ENCODE results near the gene PDE9A. TPM values are rescaled to one million over a fixed set of nuclear protein-coding genes. Genes with fewer than 3 reads are reported as not detected.

The PDE9A gene
- total and polyA plus RNA-seq, 2 donors (not counting 1 experiment from before 2014, with no cell fraction given): 0.34 to 5.8 TPM

DNA sequence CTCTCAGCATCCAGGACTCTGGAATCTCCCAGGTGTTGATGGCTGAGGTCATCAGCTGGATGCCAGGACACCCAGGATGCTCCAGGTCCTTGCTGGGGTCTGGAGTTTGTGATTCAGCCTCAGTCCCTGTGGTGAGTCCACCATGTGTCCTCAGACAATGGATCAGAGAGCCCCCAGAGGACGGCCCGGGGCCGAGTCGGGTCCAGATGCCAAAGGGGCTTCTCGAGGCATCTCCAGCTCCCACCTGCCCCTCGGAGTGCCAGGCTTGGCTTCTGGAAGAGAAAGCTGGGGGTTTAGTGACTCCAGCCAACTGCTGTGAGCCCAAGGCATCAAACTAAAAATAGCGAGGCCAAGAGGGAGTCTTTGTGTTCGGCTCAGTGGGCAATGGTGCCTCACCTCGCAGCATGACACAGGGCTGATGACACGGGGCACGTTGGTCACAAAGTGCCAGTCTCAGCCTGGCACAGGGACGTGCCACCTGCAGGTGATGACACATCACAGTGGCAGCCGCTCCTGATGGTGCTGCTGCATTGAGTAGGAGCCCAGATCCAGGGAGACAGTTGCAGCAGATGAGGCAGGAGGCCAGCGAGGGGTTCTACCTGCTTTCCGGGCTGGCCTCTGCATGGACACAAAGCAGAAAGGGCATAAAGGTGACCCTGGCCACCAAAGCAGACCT lies 10.6 kb downstream of the PDE9A start:
- 92% methylated on average over 15 of the region's 15 CpGs for WGBS (ENCODE audit: insufficient coverage)
- DNase-seq (no peak), ATAC-seq (ENCODE audit: low read depth) (no peak)
- Mint-ChIP-seq H3K4me3 (no peak overlapping the region), H3K9me3 (ENCODE audit: insufficient read depth) (no peaks in the 10 kb centered on the region), H3K4me1 (peaks cover 19% of the 10 kb centered on the region), H3K27me3 (peaks cover 12% of the 10 kb centered on the region), H3K27ac (no peak overlapping the region)
- Histone ChIP-seq H3K27me3 (replicated peaks in 1 of 4; ENCODE audit: control extremely low read depth in 1 of 4, control insufficient read depth in 3 of 4, insufficient read depth in 4 of 4, low read length in 3 of 4) (peaks cover 0 to 12% (median 3%) of the 10 kb centered on the region in 4 experiments), H3K9ac (ENCODE audit: low read length) (no peak overlapping the region), H3K79me2 (ENCODE audit: control insufficient read depth, insufficient read depth, low read length) (no peaks in the 10 kb centered on the region), H4K20me1 (ENCODE audit: control insufficient read depth, insufficient read depth, low read length, poor library complexity, severe bottlenecking) (no peaks in the 10 kb centered on the region), H2AFZ (ENCODE audit: insufficient read depth, low read depth, low read length, poor library complexity, severe bottlenecking) (no peak overlapping the region), H3K36me3 (replicated peaks in 1 of 2; ENCODE audit: control extremely low read depth in 1 of 2, control insufficient read depth in 1 of 2, extremely low read depth in 1 of 2, insufficient read depth in 2 of 2, low read length in 1 of 2) (no peaks in the 10 kb centered on the region), H3K4me2 (replicated peaks; ENCODE audit: low read depth, low read length, poor library complexity, severe bottlenecking) (no peak overlapping the region), H3K27ac (ENCODE audit: low read length in 2 of 2) (no peak overlapping the region), H3K4me3 (ENCODE audit: control extremely low read depth in 1 of 5, extremely low read depth in 1 of 5, insufficient read depth in 1 of 5, low read depth in 2 of 5, low read length in 4 of 5) (no peak overlapping the region), H3K4me1 (ENCODE audit: control insufficient read depth in 2 of 2, insufficient read depth in 2 of 2, low read length in 2 of 2) (peaks cover 13 to 21% of the 10 kb centered on the region in 2 donors), H3K9me3 (ENCODE audit: control extremely low read depth in 1 of 3, control insufficient read depth in 2 of 3, insufficient read depth in 1 of 3, low read length in 2 of 3) (peaks cover 0 to 13% (median 0%) of the 10 kb centered on the region in 3 donors)
- CTCF ChIA-PET: no interaction called here
- intact Hi-C loops (cut with micrococcal nuclease): no loop called here
- POLR2A ChIA-PET: no interaction called here
- TF ChIP-seq, protein P1, sequence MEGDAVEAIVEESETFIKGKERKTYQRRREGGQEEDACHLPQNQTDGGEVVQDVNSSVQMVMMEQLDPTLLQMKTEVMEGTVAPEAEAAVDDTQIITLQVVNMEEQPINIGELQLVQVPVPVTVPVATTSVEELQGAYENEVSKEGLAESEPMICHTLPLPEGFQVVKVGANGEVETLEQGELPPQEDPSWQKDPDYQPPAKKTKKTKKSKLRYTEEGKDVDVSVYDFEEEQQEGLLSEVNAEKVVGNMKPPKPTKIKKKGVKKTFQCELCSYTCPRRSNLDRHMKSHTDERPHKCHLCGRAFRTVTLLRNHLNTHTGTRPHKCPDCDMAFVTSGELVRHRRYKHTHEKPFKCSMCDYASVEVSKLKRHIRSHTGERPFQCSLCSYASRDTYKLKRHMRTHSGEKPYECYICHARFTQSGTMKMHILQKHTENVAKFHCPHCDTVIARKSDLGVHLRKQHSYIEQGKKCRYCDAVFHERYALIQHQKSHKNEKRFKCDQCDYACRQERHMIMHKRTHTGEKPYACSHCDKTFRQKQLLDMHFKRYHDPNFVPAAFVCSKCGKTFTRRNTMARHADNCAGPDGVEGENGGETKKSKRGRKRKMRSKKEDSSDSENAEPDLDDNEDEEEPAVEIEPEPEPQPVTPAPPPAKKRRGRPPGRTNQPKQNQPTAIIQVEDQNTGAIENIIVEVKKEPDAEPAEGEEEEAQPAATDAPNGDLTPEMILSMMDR (IDR thresholded peaks at IDR 0.05): no peak
- TF ChIP-seq EZH2 (IDR thresholded peaks at IDR 0.05; ENCODE audit: borderline replicate concordance, insufficient read depth, low read depth, low read length, poor library complexity, severe bottlenecking): no peak

DNA sequence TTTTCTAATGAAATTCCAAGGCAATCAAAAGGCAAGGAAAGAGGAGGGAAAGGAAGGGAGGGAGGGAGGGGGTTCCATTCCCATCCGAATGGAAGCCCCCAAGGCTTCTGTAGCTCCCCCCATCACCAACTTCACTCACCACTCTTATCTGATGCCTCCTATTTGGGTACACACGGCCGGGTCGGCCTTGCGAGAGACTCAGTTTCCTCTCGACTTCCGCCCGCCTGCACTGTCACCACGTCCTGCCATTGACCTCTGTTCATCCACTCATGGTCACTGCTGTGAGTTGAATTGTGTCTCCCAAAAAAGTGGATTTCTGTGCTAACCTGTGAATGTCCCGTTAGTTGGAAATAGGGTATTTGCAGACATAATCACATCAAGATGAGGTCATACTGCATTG lies 11.2 kb downstream of the PDE9A start:
- no peaks in the 10 kb centered on the region for H4K20me1 ChIP-seq (ENCODE audit: control insufficient read depth, insufficient read depth, low read length, poor library complexity, severe bottlenecking)
- Mint-ChIP-seq H3K27me3 (peaks cover 8% of the 10 kb centered on the region), H3K4me1 (peaks cover 15% of the 10 kb centered on the region), H3K4me3 (no peak overlapping the region), H3K27ac (no peak overlapping the region), H3K9me3 (ENCODE audit: insufficient read depth) (no peaks in the 10 kb centered on the region)
- WGBS (ENCODE audit: insufficient coverage): 97% methylated on average over 9 of the region's 10 CpGs
- H3K27ac ChIP-seq (ENCODE audit: low read length in 2 of 2): no peak overlapping the region
- no peaks in the 10 kb centered on the region for H3K79me2 ChIP-seq (ENCODE audit: control insufficient read depth, insufficient read depth, low read length)
- H3K4me2 ChIP-seq (replicated peaks; ENCODE audit: low read depth, low read length, poor library complexity, severe bottlenecking): no peak overlapping the region
- POLR2A ChIA-PET: no interaction called here
- no peak for ATAC-seq (ENCODE audit: low read depth)
- H3K9me3 ChIP-seq (ENCODE audit: control extremely low read depth in 1 of 3, control insufficient read depth in 2 of 3, insufficient read depth in 1 of 3, low read length in 2 of 3): peaks cover 0 to 16% (median 0%) of the 10 kb centered on the region in 3 donors
- H2AFZ ChIP-seq (ENCODE audit: insufficient read depth, low read depth, low read length, poor library complexity, severe bottlenecking): no peak overlapping the region
- no peak for DNase-seq
- intact Hi-C loops (cut with micrococcal nuclease): no loop called here
- TF ChIP-seq EZH2 (IDR thresholded peaks at IDR 0.05; ENCODE audit: borderline replicate concordance, insufficient read depth, low read depth, low read length, poor library complexity, severe bottlenecking): no peak
- TF ChIP-seq, protein P1 (IDR thresholded peaks at IDR 0.05): no peak
- no peaks in the 10 kb centered on the region for H3K36me3 ChIP-seq (replicated peaks in 1 of 2; ENCODE audit: control extremely low read depth in 1 of 2, control insufficient read depth in 1 of 2, extremely low read depth in 1 of 2, insufficient read depth in 2 of 2, low read length in 1 of 2)
- H3K4me3 ChIP-seq (ENCODE audit: control extremely low read depth in 1 of 5, extremely low read depth in 1 of 5, insufficient read depth in 1 of 5, low read depth in 2 of 5, low read length in 4 of 5): no peak overlapping the region
- peaks cover 0 to 6% (median 0%) of the 10 kb centered on the region in 4 experiments for H3K27me3 ChIP-seq (replicated peaks in 1 of 4; ENCODE audit: control extremely low read depth in 1 of 4, control insufficient read depth in 3 of 4, insufficient read depth in 4 of 4, low read length in 3 of 4)
- CTCF ChIA-PET: no interaction called here
- H3K9ac ChIP-seq (ENCODE audit: low read length): no peak overlapping the region
- peaks cover 7 to 15% of the 10 kb centered on the region in 2 donors for H3K4me1 ChIP-seq (ENCODE audit: control insufficient read depth in 2 of 2, insufficient read depth in 2 of 2, low read length in 2 of 2)
